NT2/D1 (cell line): ENCODE data around the gene LRRC4C.

ENCODE experiments used
- SUZ12 ChIP-seq: IDR thresholded peaks from 2 replicates; pipeline ENCODE4 v1.6.1; 2011; ENCODE audit not compliant: insufficient read length, insufficient read depth; ENCODE audit errors: extremely low read depth
- YY1 ChIP-seq: IDR thresholded peaks from 2 replicates; pipeline ENCODE4 v1.6.1; 2011; ENCODE audit not compliant: insufficient read length, insufficient read depth
- ZNF274 ChIP-seq: IDR thresholded peaks from 2 replicates; pipeline ENCODE4 v1.6.1; 2011; ENCODE audit warnings: mild to moderate bottlenecking, low read depth, low read length

- TF ChIP-seq ZNF274: no peak
- TF ChIP-seq YY1: no peak
- TF ChIP-seq SUZ12: no peak
Observed at GRCh38 chr11:41307296-41308080, 152.0 kb downstream of the LRRC4C start.
